ENCODE measurements around the gene CATSPERZ.

The CATSPERZ gene

DNA sequence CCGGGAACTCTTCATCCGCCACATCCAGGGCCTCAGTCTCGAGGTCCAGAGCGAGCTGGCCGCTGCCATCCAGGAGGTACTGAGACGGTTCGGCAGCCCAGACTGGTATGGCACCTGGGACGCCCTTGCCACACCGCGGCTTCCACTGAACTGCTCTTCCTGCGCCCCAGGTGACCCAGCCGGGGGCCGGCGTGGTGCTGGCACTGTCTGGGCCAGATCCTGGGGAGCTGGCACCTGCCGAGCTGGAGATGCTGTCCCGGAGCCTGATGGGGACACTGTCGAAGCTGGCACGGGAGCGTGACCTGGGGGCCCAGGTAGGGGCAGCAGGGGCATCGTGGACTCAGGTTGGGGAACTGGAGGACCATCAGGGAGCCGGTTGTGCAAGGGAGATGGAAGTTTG is 41.3 kb downstream of the CATSPERZ start:
- DNase-seq (ENCODE audit: low read depth in 2 of 2), result no peak

DNA sequence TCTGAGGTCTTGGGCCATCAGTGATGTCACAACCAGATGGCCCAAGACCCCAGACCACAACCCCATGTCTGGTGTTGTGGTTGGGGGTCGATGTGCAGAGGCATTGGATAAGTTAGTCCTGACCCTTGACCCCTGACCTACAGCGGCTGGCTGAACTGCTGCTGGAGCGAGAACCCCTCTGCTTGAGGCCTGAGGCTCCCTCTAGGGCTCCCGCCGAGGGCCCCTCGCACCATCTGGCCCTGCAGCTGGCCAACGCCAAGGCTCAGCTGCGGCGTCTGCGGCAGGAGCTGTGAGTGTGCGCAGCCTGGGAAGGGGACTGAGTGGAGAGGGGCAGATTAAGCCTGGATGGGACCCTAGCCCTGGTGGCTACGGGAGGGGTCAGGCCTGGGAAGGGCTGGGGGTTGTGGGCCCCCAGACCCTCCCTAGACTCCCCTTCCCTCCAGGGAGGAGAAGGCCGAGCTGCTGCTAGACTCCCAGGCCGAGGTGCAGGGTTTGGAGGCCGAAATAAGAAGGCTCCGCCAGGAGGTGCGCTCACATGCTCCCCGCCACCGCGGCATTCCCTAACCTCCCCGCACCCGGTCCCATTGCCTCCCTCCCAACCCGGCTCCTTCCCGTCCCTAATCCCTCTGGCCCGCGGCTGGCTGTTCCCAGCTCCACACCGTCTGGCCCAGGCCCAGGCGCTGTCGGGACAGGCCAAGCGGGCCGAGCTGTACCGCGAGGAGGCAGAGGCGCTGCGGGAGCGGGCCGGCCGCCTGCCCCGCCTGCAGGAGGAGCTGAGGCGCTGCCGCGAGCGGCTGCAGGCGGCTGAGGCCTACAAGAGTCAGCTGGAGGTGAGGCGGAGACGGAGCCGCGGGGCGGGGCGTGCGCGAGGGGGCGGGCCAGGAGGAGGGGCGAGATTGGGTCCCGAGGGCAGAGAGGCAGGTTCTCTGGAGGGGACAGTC is 42.0 kb downstream of the CATSPERZ start:
- DNase-seq (ENCODE audit: low read depth in 2 of 2), result peak; percentile 88 to 93

DNA sequence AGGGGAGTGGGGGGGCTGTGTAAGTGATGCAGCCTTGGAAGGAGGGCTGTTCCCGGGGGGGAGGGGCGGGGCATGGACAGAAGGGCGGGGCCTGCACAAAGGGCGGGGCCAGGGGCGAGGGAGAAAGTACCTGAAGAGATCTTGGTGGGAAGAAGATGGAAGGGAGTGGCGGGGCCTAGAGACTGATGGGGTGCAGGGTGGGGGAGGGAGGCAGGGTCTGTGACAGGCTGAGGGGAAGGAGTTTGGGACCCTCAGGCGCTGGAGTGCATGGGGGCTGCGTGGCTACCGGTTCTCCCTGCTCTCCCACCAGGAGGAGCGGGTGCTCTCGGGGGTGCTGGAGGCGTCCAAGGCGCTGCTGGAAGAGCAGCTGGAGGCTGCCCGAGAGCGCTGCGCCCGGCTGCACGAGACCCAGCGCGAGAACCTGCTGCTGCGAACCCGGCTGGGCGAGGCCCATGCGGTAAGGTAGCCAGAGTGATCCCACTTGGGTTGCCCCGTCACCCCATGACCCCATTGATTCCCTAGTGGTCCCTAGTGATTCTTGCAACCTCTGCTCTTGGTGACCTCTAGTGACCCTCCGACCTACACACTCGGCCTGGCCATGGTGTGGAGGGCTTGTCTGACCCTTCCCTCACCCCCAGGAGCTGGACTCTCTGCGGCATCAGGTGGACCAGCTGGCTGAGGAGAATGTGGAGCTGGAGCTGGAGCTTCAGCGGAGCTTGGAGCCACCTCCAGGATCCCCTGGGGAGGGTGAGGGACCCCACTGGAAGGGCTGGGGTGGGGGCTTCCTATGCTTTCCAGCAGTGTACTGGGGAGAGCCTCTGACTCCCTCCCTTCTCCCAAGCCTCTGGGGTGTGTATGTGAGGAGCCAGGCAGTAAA is 42.9 kb downstream of the CATSPERZ start:
- DNase-seq (ENCODE audit: low read depth in 2 of 2), result no peak

DNA sequence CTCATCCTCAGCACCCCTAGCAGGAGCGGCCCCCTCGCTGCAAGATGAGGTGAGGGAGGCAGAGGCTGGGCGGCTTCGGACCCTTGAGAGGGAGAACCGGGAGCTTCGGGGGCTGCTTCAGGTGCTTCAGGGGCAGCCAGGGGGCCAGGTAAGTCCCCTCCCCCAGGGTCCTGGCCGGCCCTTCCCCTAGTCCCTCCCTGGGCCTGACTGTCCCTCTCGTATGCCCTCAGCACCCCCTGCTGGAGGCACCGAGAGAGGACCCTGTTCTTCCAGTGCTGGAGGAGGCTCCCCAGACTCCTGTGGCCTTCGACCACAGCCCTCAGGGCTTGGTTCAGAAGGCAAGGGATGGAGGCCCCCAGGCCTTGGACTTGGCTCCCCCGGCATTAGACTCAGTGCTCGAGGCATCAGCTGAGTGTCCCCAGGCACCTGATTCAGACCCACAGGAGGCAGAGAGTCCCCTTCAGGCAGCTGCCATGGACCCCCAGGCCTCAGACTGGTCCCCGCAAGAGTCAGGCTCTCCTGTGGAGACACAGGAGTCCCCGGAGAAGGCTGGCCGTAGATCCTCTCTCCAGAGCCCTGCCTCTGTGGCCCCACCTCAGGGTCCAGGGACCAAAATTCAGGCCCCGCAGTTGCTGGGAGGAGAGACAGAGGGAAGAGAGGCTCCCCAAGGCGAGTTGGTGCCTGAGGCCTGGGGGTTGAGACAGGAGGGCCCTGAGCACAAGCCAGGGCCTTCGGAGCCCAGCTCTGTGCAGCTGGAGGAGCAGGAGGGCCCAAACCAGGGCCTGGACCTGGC is 43.8 kb downstream of the CATSPERZ start:
- no peak for DNase-seq (ENCODE audit: low read depth in 2 of 2)

DNA sequence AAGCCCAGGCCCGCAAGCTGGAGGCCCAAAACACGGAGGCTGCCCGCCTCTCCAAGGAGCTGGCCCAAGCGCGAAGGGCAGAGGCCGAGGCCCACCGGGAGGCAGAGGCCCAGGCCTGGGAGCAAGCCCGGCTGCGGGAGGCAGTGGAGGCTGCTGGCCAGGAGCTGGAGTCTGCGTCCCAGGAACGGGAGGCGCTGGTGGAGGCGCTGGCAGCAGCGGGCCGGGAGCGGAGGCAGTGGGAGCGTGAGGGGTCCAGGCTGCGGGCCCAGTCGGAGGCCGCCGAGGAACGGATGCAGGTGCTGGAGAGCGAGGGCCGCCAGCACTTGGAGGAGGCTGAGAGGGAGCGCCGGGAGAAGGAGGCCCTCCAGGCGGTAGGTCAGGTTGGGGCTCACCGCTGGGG is 44.6 kb downstream of the CATSPERZ start:
- no peak for DNase-seq (ENCODE audit: low read depth in 2 of 2)

DNA sequence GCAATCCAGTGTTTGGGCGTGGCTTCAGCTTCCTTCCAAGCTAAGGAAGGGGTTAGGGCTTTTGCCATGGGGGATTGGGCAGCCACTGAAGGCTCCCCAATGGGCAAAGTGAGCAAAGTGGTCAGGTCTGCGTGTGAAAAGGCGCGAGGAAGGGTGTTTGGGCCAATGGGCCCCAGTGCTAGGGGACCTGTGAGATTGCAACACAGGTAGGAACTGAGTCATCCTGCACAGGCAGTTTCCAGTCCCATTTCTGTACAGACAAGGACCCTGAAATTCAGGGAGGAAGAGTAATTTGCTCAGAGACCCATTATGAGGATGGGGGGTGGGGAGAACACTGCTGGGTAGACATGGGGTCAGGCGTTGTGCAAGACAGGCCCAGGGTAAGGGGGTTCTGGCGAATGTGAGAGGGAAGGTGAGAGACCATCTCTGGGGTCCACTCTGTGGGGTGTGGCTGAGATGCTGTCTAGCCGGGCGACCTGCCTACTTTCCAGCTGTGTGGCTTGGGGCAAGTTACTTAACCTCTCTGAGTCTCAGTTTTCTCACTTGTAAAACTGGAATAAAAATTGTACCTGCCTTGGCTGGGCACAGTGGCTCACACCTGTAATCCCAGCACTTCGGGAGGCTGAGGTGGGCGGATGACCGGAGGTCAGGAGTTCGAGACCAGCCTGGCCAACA is 47.2 kb downstream of the CATSPERZ start:
- no peak for DNase-seq (ENCODE audit: low read depth in 2 of 2)

- DNase-seq (ENCODE audit: low read depth in 2 of 2), result no peak
These were observed 48.3 kb downstream of the CATSPERZ start for GRCh38 chr11:64348383-64349024.

GRCh38 chr11:64349025-64349387 is 48.8 kb downstream of the CATSPERZ start:
- no peak for DNase-seq (ENCODE audit: low read depth in 2 of 2)

DNA sequence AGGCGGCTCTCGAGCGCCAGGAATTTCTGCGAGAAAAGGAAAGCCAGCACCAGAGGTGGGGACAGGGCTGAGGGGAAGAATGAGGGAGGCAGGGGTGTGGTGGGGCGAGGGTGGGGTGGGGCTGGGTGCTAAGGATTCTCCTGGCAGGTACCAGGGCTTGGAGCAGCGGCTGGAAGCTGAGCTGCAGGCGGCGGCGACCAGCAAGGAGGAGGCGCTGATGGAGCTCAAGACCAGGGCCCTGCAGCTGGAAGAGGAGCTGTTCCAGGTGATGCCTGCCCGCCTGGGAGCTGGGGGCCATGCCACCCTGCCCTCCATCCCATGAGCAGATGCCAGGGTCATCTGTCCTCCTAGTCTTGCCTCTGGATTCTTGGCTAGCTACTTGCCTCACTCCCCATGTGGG is 49.2 kb downstream of the CATSPERZ start:
- DNase-seq (ENCODE audit: low read depth in 2 of 2), result no peak

DNA sequence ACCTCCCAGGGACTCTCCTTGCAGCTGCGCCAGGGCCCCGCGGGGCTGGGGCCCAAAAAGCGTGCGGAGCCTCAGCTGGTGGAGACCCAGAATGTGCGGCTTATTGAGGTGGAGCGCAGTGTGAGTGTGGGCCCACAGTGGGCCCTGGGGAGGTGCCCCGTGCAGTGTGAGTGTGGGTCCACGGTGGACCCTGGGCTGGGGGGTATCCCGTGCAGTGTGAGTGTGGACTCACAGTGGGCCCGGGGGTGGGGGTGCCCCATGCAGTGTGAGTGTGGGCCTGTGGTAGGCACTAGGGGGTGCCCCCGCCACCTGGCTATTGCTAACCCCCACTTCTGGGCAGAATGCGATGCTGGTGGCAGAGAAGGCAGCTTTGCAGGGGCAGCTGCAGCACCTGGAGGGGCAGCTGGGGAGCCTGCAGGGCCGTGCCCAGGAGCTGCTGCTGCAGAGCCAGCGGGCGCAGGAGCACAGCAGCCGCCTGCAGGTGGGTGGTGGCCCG is 51.0 kb downstream of the CATSPERZ start:
- no peak for DNase-seq (ENCODE audit: low read depth in 2 of 2)

DNA sequence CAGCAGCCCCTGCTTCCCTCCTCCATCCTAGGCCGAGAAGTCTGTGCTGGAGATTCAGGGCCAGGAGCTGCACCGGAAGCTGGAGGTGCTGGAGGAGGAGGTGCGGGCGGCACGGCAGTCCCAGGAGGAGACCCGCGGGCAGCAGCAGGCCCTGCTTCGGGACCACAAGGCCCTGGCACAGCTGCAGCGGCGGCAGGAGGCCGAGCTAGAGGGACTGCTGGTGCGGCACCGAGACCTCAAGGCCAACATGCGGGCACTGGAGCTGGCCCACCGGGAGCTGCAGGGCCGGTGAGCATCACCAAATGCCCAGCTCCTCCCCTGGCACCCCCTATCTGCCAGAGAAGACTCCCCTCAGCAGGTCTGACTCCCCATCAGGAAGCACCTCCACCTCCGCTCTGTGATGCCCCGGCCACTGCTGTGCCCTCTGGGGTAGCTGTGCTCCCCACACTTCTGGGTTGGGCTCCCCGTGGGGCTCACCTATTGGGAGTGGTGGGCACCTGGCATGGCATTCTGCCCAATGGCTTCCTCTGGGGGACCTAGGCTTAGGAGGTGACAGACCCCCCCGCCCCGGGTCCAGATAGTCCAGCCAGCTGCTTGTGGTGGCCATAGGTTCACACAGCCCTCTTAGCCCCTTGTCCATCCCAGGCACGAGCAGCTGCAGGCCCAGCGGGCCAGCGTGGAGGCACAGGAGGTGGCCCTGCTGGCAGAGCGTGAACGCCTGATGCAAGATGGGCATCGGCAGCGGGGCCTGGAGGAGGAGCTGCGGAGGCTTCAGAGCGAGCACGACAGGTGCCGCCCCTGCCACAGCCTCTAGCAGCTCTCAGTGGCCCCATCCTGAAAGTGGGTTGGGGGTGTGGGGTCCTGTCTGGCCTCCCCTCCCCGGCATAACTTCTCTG is 52.2 kb downstream of the CATSPERZ start:
- no peak for DNase-seq (ENCODE audit: low read depth in 2 of 2)

GRCh38 chr11:64352995-64353714 is 53.0 kb downstream of the CATSPERZ start:
- DNase-seq (ENCODE audit: low read depth in 2 of 2), result no peak

GRCh38 chr11:64353715-64354506 is 53.8 kb downstream of the CATSPERZ start:
- no peak for DNase-seq (ENCODE audit: low read depth in 2 of 2)
